T-helper 1 cell (primary cell): ENCODE measurements around the gene RAPGEF3.

ENCODE experiments used
- DNase-seq, 5 donors: peaks; one replicate each; pipeline ENCODE4 v3.0.0-alpha.2; 2012 to 2020

RAPGEF3 gene

DNA sequence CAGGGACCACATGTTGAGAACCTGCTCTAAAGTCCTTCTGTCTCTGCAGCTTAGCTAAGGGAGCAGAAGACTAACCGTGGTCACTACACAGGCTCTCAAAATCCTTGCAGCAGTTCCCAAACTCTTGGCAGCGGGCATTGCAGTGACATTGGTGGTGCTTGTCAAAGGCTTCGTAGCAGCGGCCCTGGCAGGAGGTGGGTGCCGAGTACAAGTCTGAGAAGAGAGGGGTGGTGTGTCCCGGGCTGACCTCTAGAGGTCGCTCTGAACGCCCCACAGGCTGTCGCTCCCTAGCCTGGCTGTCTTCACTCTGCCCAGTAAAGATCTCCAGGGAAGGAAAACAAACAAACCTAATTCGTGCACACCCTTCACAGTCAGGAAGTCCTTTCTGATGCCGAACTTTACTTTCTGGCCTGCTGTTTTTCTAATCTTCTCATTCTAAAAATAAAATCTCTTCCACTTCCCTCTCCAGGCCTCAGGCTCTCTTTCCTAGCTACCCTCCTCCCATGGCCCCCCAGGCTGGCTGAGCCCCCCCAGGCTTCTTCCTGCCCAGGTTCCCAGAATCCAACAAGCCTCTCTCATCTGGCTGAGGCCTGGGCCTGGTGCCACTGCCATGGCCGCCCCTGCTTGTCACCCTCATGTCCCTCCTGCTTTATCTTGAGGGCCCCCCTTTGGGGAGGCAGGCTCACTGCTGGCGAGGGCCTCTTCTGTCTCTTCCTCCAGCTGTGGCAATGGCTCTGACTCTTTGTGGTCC is 41.1 kb downstream of the RAPGEF3 start:
- peak in 4 of 5 donors; percentile 32 to 61 (median 39) for DNase-seq

- no peak for DNase-seq
These were observed 41.6 kb downstream of the RAPGEF3 start for GRCh38 chr12:47717046-47717442.

DNA sequence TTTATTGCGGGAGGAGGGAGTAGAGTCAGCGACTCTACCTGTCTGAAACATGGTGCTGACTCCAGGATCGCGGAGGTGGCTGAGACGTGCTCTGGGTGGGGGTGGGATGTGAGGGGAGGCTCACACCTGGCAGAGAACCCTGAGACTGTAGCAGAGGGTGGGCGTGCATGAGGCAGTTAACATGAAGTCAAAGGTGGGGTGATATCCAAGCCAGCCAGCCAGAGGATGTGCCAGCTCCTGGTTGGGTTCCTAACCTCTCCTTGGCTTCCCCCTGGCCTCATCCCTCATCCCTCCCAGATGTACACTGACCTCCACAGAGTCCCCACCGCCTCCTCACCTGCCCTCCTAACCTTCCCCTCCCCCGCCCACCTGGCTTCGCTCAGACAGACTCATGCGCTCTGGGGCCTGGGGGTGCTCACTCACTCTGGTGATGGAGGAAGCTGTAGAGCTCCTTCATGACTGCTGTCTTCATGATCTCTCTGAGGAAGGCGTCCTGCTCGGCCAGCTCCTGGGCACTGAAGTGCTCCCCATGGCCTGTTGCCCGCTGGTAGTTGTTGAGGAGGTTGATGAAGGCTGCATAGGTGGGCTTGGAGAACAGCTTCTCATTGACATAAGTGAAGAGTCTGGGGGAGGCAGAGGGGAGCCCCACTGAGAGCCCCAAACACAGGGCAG is 42.7 kb downstream of the RAPGEF3 start:
- no peak for DNase-seq

GRCh38 chr12:47715393-47715876 is 43.2 kb downstream of the RAPGEF3 start:
- peak; percentile 54 to 80 (median 71) for DNase-seq

- no peak for DNase-seq
These were observed 43.8 kb downstream of the RAPGEF3 start for GRCh38 chr12:47714826-47715386.

DNA sequence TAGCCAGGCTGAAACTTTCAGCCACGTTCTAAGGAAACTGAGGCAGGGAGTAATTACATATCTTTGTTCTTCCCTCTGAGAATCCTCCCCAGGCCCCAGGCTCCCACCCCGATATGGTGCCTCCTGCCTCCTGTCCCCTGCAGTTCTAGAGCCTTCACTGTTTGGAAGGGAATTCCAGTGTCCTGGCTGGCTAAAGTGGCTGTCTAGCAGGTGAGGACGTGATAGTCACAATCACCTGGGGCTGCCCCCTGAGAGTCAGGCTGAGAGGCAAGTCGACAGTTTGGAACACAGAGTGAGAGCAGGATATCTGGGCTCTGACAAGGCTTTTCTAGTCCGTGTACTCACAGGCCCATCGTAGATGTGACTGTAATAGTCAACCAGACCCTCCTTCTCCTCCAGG is 46.5 kb downstream of the RAPGEF3 start:
- no peak for DNase-seq

GRCh38 chr12:47711448-47711847 is 47.2 kb downstream of the RAPGEF3 start:
- DNase-seq: no peak

DNA sequence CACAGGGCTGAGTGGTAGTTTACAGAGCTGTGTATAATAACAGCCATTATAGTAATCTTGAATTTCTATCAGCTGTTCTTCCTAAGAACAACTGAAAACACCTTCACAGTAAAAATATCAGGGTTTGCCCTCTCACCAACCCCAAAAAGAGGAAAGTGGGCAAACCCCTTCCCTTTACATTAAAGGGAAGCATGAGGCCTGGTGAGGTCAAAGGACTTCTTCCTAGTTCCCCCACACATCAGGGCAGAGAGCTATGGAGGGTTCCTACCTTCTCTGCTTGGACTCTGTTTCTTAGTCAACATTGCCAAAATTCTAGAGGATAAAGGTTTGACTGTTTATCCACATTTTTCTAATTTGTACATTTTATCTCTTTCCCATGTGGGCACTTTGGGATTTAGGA is 48.4 kb downstream of the RAPGEF3 start:
- no peak for DNase-seq

- DNase-seq: no peak
These were observed 49.0 kb downstream of the RAPGEF3 start for GRCh38 chr12:47709671-47710070.

GRCh38 chr12:47709237-47709636 is 49.4 kb downstream of the RAPGEF3 start:
- DNase-seq: no peak

DNA sequence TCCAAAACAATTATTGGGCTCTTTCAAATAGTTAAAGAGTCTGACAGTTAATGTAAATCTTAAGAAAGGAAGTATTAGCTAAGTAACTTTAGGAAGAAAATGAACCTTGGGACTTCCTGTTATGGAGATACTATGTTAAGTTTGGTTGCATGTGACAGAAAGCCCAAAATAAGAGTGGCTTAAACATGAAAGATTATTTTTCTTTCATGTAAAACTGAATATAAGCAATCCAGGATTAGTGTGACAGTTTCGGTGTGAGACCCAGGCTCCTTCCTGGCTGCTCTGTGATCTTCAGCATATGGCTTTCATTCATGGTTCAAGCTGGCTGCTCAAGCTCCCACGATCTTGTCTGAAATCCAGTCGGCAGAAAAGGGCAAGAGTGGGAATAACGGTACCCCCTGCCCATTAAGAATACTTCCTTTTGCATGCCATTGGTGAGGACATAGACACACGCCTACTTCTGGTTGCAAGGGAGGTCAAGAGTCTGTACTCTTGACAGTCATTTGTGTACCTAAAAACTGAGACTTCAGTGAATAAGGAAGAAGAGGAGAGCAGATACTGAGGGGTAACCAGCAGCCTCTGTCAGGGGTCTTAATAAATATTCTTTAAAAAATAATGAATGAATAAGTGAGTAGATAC is 50.7 kb downstream of the RAPGEF3 start:
- DNase-seq: no peak

GRCh38 chr12:47707355-47707754 is 51.3 kb downstream of the RAPGEF3 start:
- DNase-seq: no peak

GRCh38 chr12:47705566-47706425 is 52.9 kb downstream of the RAPGEF3 start, which contains the start of gene RPAP3:
Gene RPAP3, minus strand, starts transcription at chr12:47706030. Its CDS starts 3,190 bp downstream, at chr12:47702840.
- peak; percentile 91 to 97 (median 95) for DNase-seq

DNA sequence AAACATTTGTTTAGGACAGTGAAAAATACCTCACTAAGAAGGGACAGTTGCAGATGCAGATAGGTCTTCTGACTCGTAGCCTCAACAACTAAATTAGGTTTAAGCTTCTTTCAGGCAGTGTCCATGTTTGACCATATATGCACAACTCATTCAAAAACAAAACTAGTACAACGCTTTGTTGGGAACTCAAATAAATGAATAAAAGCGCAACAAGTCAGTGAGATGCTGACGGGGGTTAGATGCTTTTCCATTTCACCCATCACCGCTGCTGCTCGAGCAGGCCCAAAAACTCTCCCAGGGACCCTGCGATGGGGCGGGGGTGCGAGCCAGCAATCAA is 53.5 kb downstream of the RAPGEF3 start:
- no peak for DNase-seq

DNA sequence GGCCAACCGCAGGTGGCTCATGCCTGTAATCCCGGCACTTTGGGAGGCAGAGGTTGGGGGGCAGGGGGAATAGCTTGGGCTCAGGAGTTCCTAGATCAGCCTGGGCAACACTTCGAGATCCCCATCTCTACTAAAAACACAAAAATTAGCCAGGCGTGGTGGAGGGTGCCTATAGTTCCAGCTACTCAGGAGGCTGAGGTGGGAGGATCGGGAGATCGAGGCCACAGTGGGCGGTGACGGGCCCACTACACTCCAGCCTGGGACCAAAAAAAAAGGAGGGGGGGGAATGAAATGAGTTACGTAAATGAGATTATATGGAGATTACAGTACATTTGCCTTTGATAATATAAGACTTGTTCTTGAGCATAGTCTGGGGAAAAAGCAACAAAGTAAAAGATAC is 54.0 kb downstream of the RAPGEF3 start:
- DNase-seq: no peak

- no peak for DNase-seq
These were observed 58.4 kb downstream of the RAPGEF3 start for GRCh38 chr12:47700263-47700662.

DNA sequence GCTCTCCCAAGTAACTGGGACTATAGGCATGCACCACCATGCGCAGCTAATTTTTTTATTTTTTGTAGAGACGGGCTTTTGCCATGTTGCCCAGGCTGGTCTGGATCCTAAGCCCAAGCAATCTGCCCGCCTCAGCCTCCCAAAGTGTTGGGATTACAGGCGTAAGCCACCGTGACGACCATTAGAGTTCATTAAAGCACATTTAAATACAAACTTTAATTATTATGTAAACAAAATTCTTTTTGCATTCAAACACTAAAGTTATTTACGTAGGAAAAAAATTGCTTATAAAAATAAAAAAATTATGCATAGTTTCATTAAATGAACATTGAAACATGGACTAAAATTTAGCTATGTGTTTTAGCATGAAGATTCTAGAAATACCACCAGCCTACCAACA is 60.0 kb downstream of the RAPGEF3 start:
- DNase-seq: no peak

GRCh38 chr12:47698055-47698454 is 60.6 kb downstream of the RAPGEF3 start:
- DNase-seq: no peak

DNA sequence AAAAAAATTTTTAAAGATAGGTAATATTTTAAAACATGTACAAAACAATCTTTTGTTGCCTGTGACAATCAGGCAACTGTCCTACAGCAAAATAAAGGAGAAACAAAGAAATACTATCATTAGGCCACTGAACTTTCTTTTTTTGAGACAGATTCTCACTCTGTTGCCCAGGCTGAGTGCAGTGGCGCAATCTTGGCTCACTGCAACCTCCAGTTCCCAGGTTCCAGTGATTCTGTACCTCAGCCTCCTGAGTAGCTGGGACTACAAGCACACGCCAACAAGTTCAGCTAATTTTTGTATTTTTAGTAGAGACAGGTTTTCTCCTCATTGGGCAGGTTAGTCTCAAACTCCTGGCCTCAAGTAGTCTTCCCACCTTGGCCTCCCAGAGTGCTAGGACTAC is 69.5 kb downstream of the RAPGEF3 start:
- DNase-seq: no peak

DNA sequence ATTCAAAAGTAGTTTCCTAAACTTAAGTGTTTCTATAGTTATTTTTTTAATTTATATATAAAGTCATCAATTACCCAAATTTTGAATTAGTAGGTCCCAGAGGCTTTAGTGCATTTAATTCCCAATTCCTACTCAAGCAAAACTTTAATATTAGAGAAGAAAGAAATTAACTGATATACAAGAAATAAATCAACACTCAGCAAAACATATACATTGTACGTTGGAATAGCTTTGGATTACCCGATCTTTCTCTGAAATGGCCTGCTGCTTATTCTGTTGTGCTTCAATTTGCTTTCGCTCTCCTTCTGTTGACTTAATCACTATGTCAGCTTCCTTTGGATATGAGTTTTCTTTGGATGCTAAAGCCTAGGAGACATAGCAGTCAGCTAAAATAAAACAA is 71.0 kb downstream of the RAPGEF3 start:
- DNase-seq: no peak

GRCh38 chr12:47686645-47687240 is 71.9 kb downstream of the RAPGEF3 start:
- peak in 2 of 5 donors; percentile 13 to 22 for DNase-seq
